Liver (tissue), 9 donors: ENCODE measurements around the gene CACNA1B. TPM values are rescaled to one million over a fixed set of nuclear protein-coding genes. Genes with fewer than 3 reads are reported as not detected.

Experiments
- DNase-seq: peaks from one replicate; pipeline ENCODE4 v3.0.0-alpha.2; 2017; ENCODE audit warnings: low spot score
- H3K27ac ChIP-seq, 2 donors: one replicate each; pipeline ENCODE4 v1.7.0; 2013; ENCODE audit warnings: inconsistent platforms in 2 of 2, low read length in 2 of 2, control low read depth in 1 of 2, low read depth in 1 of 2, mild to moderate bottlenecking in 1 of 2
- H3K27me3 ChIP-seq, 4 donors: one replicate each; pipeline versions ENCODE4 v1.6.1 to v1.7.0; 2013; ENCODE audit warnings: low read length in 3 of 4, inconsistent platforms in 1 of 4, mild to moderate bottlenecking in 1 of 4, moderate library complexity in 1 of 4; ENCODE audit not compliant: control insufficient read depth in 4 of 4, insufficient read depth in 4 of 4
- H3K36me3 ChIP-seq, 4 donors: one replicate each; pipeline versions ENCODE4 v1.6.1 to v1.7.0; 2013; ENCODE audit warnings: low read length in 3 of 4, mild to moderate bottlenecking in 3 of 4, low read depth in 1 of 4, moderate library complexity in 1 of 4; ENCODE audit not compliant: control insufficient read depth in 4 of 4, insufficient read depth in 3 of 4
- H3K4me1 ChIP-seq, 4 donors: one replicate each; pipeline versions ENCODE4 v1.6.1 to v1.7.0; 2013; ENCODE audit warnings: low read length in 3 of 4, mild to moderate bottlenecking in 3 of 4, moderate library complexity in 1 of 4; ENCODE audit not compliant: control insufficient read depth in 4 of 4, insufficient read depth in 4 of 4
- H3K4me3 ChIP-seq, 3 donors: one replicate each; pipeline versions ENCODE4 v1.6.1 to v1.7.0; 2013; ENCODE audit warnings: low read length in 3 of 3, control low read depth in 1 of 3, low read depth in 1 of 3, mild to moderate bottlenecking in 1 of 3
- H3K9ac ChIP-seq, 2 donors: one replicate each; pipeline ENCODE4 v1.7.0; 2013; ENCODE audit warnings: low read length in 2 of 2, mild to moderate bottlenecking in 2 of 2, moderate library complexity in 2 of 2, control low read depth in 1 of 2, low read depth in 1 of 2
- H3K9me3 ChIP-seq, 4 donors: one replicate each; pipeline versions ENCODE4 v1.6.1 to v1.7.0; 2013; ENCODE audit warnings: low read length in 3 of 4; ENCODE audit not compliant: control insufficient read depth in 4 of 4
- EGR1 ChIP-seq, 2 donors: IDR thresholded peaks; 2 replicates each; pipeline ENCODE4 v1.6.1; 2016 to 2018; ENCODE audit warnings: antibody characterized with exemption in 2 of 2, low read depth in 2 of 2
- FOXA1 ChIP-seq: IDR thresholded peaks from 2 replicates; pipeline ENCODE4 v1.6.1; 2016; ENCODE audit warnings: antibody characterized with exemption
- FOXA2 ChIP-seq: IDR thresholded peaks from 2 replicates; pipeline ENCODE4 v1.6.1; 2016; ENCODE audit warnings: antibody characterized with exemption
- GABPA ChIP-seq, 2 donors: IDR thresholded peaks in 1 of 2; conservative IDR thresholded peaks in 1 of 2; 2 replicates each; pipeline ENCODE4 v1.6.1; 2016; ENCODE audit warnings: antibody characterized with exemption in 2 of 2, mild to moderate bottlenecking in 1 of 2, moderate library complexity in 1 of 2
- HNF4A ChIP-seq, 2 donors: conservative IDR thresholded peaks; 2 replicates each; pipeline ENCODE4 v1.6.1; 2016; ENCODE audit warnings: antibody characterized with exemption in 2 of 2, mild to moderate bottlenecking in 2 of 2
- HNF4G ChIP-seq: IDR thresholded peaks from 2 replicates; pipeline ENCODE4 v1.6.1; 2016; ENCODE audit warnings: antibody characterized with exemption
- JUND ChIP-seq, 2 donors: IDR thresholded peaks; 2 replicates each; pipeline ENCODE4 v1.6.1; 2016; ENCODE audit warnings: antibody characterized with exemption in 2 of 2
- NR2F2 ChIP-seq: IDR thresholded peaks from 2 replicates; pipeline ENCODE4 v1.6.1; 2016; ENCODE audit warnings: antibody characterized with exemption
- RAD21 ChIP-seq, 2 donors: IDR thresholded peaks; 2 replicates each; pipeline ENCODE4 v1.6.1; 2016; ENCODE audit warnings: antibody characterized with exemption in 2 of 2, mild to moderate bottlenecking in 2 of 2
- RXRA ChIP-seq, 2 donors: IDR thresholded peaks; 2 replicates each; pipeline ENCODE4 v1.6.1; 2017 to 2018; ENCODE audit warnings: antibody characterized with exemption in 2 of 2, mild to moderate bottlenecking in 1 of 2
- SP1 ChIP-seq: IDR thresholded peaks from 2 replicates; pipeline ENCODE4 v1.6.1; 2018; ENCODE audit warnings: antibody characterized with exemption, mild to moderate bottlenecking
- TAF1 ChIP-seq: conservative IDR thresholded peaks from 2 replicates; pipeline ENCODE4 v1.6.1; 2016; ENCODE audit warnings: antibody characterized with exemption, mild to moderate bottlenecking
- YY1 ChIP-seq: IDR thresholded peaks from 2 replicates; pipeline ENCODE4 v1.6.1; 2016; ENCODE audit warnings: antibody characterized with exemption, mild to moderate bottlenecking
- WGBS: extraction: QIAGEN DNeasy Blood & Tissue Kit; methylation state at CpG from one replicate; pipeline ENCODE4 v1.1.7; 2013; 5-methylcytosine and 5-hydroxymethylcytosine counted together
- polyA plus RNA-seq, 2 donors: library from polyadenylated mRNA; stranded (reverse) in 1 of 2; unstranded in 1 of 2; fragments of 200-250 nt in 1 of 2; fragments of >200 nt in 1 of 2; fragmentation: Nextera tagmentation in 1 of 2; extraction: Ambion mirVana in 1 of 2; gene quantifications; one replicate each; pipeline versions ENCODE4 v1.2.1 to v1.2.3, GENCODE V29; 2013 to 2015
- total RNA-seq, 2 donors: library from RNA; depleted of rRNA; stranded (reverse); fragments of >200 nt; gene quantifications; one replicate each; pipeline ENCODE4 v1.2.3, GENCODE V29; 2014
- TF ChIP-seq, protein P1 (sequence below): IDR thresholded peaks from 2 replicates; pipeline ENCODE4 v1.6.1; 2016; ENCODE audit warnings: antibody characterized with exemption, mild to moderate bottlenecking
- TF ChIP-seq, protein P2 (sequence below): IDR thresholded peaks from 2 replicates; pipeline ENCODE4 v1.6.1; 2016; ENCODE audit warnings: antibody characterized with exemption
- TF ChIP-seq, protein P3 (sequence below): IDR thresholded peaks from 2 replicates; pipeline ENCODE4 v1.6.1; 2016; ENCODE audit warnings: antibody characterized with exemption
- donor health status: healthy.
- donor health status: healthy.
- donor health status: healthy.
- donor health status: healthy.
- donor health status: healthy.

The CACNA1B gene
- total and polyA plus RNA-seq, 4 donors: under 0.01 to 0.05 TPM; not detected in 2

DNA sequence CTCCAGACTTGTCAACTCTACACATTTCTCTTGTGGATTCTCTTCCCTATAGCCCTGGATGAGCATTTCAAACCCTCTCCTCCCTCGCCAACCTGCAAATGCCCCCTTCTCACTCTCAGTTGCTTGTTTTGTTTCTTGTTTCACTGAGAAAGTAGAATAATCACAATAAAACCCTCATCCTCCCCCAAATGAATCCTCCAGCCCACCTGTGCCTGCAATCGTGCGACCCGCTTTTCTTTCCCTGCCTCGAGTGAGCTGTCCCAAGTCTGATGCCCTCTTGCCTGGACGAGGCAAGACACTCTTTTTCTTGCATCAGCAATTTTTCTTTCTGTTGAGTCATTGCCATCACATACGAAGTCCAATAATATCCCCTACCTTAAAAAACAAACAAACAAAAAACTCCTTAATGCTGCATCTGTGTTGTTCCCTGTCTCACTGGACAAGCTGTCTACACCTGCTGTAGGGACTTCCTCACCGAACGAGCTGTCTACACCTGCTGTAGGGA, 3.7 kb upstream of the CACNA1B start:
- Histone ChIP-seq H3K27me3 (peaks cover 0 to 10% (median 1%) of the 10 kb centered on the region in 4 donors), H3K27ac (no peak overlapping the region), H3K4me1 (peaks cover 3 to 6% (median 4%) of the 10 kb centered on the region in 4 donors), H3K36me3 (no peaks in the 10 kb centered on the region), H3K9ac (no peak overlapping the region), H3K4me3 (no peak overlapping the region), H3K9me3 (no peaks in the 10 kb centered on the region)
- WGBS: 76% methylated on average over 9 of the region's 9 CpGs
- no peak for DNase-seq
- no peak for TF ChIP-seq HNF4A (conservative IDR thresholded peaks at IDR 0.05)
- TF ChIP-seq GABPA (IDR thresholded peaks at IDR 0.05 in 1 of 2, conservative IDR thresholded peaks at IDR 0.05 in 1 of 2): no peak
- no peak for TF ChIP-seq RAD21 (IDR thresholded peaks at IDR 0.05)

DNA sequence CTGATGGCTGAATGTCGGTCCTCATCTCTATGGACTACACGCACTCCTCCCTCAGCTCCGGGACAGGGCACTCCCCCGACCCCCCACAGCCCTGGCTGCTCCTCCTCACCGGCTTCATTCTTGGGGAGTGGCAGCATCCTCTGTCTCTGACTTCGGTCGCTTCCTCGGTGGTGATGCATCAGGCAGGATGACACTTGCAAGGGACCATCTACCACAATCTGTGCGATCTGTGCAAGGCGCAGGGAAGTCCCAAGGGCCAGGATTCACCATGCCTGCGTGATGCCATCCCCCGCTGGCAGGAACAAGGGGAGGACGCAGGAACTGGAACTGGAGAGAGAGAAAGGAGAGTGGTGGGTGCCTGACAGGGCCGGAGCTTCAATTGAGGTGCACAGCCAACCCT, 2.2 kb upstream of the CACNA1B start:
- H3K27me3 ChIP-seq: peaks cover 0 to 12% (median 3%) of the 10 kb centered on the region in 4 donors
- no peaks in the 10 kb centered on the region for H3K9me3 ChIP-seq
- TF ChIP-seq NR2F2: no peak
- no peak for TF ChIP-seq TAF1
- no peak for TF ChIP-seq GABPA (IDR thresholded peaks at IDR 0.05 in 1 of 2, conservative IDR thresholded peaks at IDR 0.05 in 1 of 2)
- TF ChIP-seq, protein P1, sequence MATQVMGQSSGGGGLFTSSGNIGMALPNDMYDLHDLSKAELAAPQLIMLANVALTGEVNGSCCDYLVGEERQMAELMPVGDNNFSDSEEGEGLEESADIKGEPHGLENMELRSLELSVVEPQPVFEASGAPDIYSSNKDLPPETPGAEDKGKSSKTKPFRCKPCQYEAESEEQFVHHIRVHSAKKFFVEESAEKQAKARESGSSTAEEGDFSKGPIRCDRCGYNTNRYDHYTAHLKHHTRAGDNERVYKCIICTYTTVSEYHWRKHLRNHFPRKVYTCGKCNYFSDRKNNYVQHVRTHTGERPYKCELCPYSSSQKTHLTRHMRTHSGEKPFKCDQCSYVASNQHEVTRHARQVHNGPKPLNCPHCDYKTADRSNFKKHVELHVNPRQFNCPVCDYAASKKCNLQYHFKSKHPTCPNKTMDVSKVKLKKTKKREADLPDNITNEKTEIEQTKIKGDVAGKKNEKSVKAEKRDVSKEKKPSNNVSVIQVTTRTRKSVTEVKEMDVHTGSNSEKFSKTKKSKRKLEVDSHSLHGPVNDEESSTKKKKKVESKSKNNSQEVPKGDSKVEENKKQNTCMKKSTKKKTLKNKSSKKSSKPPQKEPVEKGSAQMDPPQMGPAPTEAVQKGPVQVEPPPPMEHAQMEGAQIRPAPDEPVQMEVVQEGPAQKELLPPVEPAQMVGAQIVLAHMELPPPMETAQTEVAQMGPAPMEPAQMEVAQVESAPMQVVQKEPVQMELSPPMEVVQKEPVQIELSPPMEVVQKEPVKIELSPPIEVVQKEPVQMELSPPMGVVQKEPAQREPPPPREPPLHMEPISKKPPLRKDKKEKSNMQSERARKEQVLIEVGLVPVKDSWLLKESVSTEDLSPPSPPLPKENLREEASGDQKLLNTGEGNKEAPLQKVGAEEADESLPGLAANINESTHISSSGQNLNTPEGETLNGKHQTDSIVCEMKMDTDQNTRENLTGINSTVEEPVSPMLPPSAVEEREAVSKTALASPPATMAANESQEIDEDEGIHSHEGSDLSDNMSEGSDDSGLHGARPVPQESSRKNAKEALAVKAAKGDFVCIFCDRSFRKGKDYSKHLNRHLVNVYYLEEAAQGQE: no peak
- TF ChIP-seq RXRA (IDR thresholded peaks at IDR 0.05): no peak
- no peak for TF ChIP-seq RAD21 (IDR thresholded peaks at IDR 0.05)
- TF ChIP-seq, protein P2, sequence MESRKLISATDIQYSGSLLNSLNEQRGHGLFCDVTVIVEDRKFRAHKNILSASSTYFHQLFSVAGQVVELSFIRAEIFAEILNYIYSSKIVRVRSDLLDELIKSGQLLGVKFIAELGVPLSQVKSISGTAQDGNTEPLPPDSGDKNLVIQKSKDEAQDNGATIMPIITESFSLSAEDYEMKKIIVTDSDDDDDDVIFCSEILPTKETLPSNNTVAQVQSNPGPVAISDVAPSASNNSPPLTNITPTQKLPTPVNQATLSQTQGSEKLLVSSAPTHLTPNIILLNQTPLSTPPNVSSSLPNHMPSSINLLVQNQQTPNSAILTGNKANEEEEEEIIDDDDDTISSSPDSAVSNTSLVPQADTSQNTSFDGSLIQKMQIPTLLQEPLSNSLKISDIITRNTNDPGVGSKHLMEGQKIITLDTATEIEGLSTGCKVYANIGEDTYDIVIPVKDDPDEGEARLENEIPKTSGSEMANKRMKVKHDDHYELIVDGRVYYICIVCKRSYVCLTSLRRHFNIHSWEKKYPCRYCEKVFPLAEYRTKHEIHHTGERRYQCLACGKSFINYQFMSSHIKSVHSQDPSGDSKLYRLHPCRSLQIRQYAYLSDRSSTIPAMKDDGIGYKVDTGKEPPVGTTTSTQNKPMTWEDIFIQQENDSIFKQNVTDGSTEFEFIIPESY: no peak
- no peak for TF ChIP-seq HNF4G
- no peak for TF ChIP-seq FOXA2
- no peak for TF ChIP-seq FOXA1
- TF ChIP-seq, protein P3, sequence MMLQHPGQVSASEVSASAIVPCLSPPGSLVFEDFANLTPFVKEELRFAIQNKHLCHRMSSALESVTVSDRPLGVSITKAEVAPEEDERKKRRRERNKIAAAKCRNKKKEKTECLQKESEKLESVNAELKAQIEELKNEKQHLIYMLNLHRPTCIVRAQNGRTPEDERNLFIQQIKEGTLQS: no peak
- no peak for TF ChIP-seq EGR1 (IDR thresholded peaks at IDR 0.05; ENCODE audit: low read depth in 2 of 2)
- TF ChIP-seq JUND (IDR thresholded peaks at IDR 0.05): no peak
- TF ChIP-seq YY1: no peak
- no peak for TF ChIP-seq SP1
- TF ChIP-seq HNF4A (conservative IDR thresholded peaks at IDR 0.05): no peak
- peaks cover 3 to 6% (median 4%) of the 10 kb centered on the region in 4 donors for H3K4me1 ChIP-seq
- no peaks in the 10 kb centered on the region for H3K36me3 ChIP-seq
- H3K27ac ChIP-seq: no peak overlapping the region
- 80% methylated on average over 14 of the region's 14 CpGs for WGBS
- no peak for DNase-seq
- H3K4me3 ChIP-seq: no peak overlapping the region
- H3K9ac ChIP-seq: no peak overlapping the region
